ENCODE data around the gene OGFR.

GRCh38 chr20:62819494-62820174 lies 15.0 kb downstream of the OGFR start:
- TF ChIP-seq CTCF (IDR thresholded peaks at IDR 0.05; ENCODE audit: low read depth, low read length, poor library complexity, severe bottlenecking) (no peak), EZH2phosphoT487 (IDR thresholded peaks at IDR 0.05; ENCODE audit: borderline replicate concordance, low read length) (no peak)

Data from DOHH2 (cell line).